Effector memory CD4-positive, alpha-beta T cell (primary cell): ENCODE measurements around the gene TNS3.

Experiments
- DNase-seq, 3 donors: peaks; one replicate each; pipeline ENCODE4 v3.0.0-alpha.2; 2020
- H3K27ac ChIP-seq: 2 replicates; pipeline ENCODE4 v1.7.0; 2013; ENCODE audit warnings: mild to moderate bottlenecking, low read length, moderate library complexity; ENCODE audit not compliant: insufficient read depth, poor library complexity, severe bottlenecking
- H3K27me3 ChIP-seq: replicated peaks from 2 replicates; pipeline ENCODE4 v1.7.0; 2013; ENCODE audit warnings: mild to moderate bottlenecking, low read length; ENCODE audit not compliant: insufficient read depth, control insufficient read depth, poor library complexity, severe bottlenecking
- H3K36me3 ChIP-seq: 2 replicates; pipeline ENCODE4 v1.7.0; 2013; ENCODE audit warnings: mild to moderate bottlenecking, low read length, moderate library complexity; ENCODE audit not compliant: control insufficient read depth, insufficient read depth
- H3K4me1 ChIP-seq: 2 replicates; pipeline ENCODE4 v1.7.0; 2013; ENCODE audit warnings: low read length, mild to moderate bottlenecking; ENCODE audit not compliant: control insufficient read depth, insufficient read depth, poor library complexity, severe bottlenecking
- H3K4me3 ChIP-seq: 2 replicates; pipeline ENCODE4 v1.7.0; 2013; ENCODE audit warnings: low read length, low read depth, mild to moderate bottlenecking; ENCODE audit not compliant: insufficient read depth, poor library complexity, severe bottlenecking
- H3K9me3 ChIP-seq: 2 replicates; pipeline ENCODE4 v1.7.0; 2013; ENCODE audit warnings: mild to moderate bottlenecking, low read length, moderate library complexity; ENCODE audit not compliant: control insufficient read depth

Gene TNS3

GRCh38 chr7:47508389-47509380 lies 73.2 kb downstream of the TNS3 start:
- H3K27me3 ChIP-seq = no peaks in the 10 kb centered on the region
- no peak overlapping the region for H3K27ac ChIP-seq
- H3K36me3 ChIP-seq = no peaks in the 10 kb centered on the region
- H3K4me1 ChIP-seq = no peaks in the 10 kb centered on the region
- DNase-seq = no peak
- no peak overlapping the region for H3K4me3 ChIP-seq
- H3K9me3 ChIP-seq = no peaks in the 10 kb centered on the region

- Histone ChIP-seq H3K27me3 (no peaks in the 10 kb centered on the region), H3K36me3 (no peaks in the 10 kb centered on the region), H3K27ac (no peak overlapping the region), H3K9me3 (no peaks in the 10 kb centered on the region), H3K4me1 (no peaks in the 10 kb centered on the region), H3K4me3 (no peak overlapping the region)
- DNase-seq = no peak
Observed at GRCh38 chr7:47507522-47507921, 74.4 kb downstream of the TNS3 start.

- no peaks in the 10 kb centered on the region for H3K36me3 ChIP-seq
Observed at GRCh38 chr7:47506382-47507339, 75.2 kb downstream of the TNS3 start.

GRCh38 chr7:47505312-47506007 lies 76.5 kb downstream of the TNS3 start:
- no peaks in the 10 kb centered on the region for H3K4me1 ChIP-seq
- H3K27ac ChIP-seq = no peak overlapping the region
- no peak for DNase-seq
- H3K4me3 ChIP-seq = no peak overlapping the region
- no peaks in the 10 kb centered on the region for H3K9me3 ChIP-seq
- H3K27me3 ChIP-seq = no peaks in the 10 kb centered on the region
- H3K36me3 ChIP-seq = no peaks in the 10 kb centered on the region

More at GRCh38 chr7:47506382-47507339, 75.2 kb downstream of the TNS3 start:
- no peak overlapping the region for H3K27ac ChIP-seq
- no peak overlapping the region for H3K4me3 ChIP-seq
- DNase-seq = no peak
- no peaks in the 10 kb centered on the region for H3K9me3 ChIP-seq
- no peaks in the 10 kb centered on the region for H3K27me3 ChIP-seq
- H3K4me1 ChIP-seq = no peaks in the 10 kb centered on the region

GRCh38 chr7:47504551-47505311 lies 77.2 kb downstream of the TNS3 start:
- DNase-seq = no peak
- Histone ChIP-seq H3K4me3 (no peak overlapping the region), H3K36me3 (no peaks in the 10 kb centered on the region), H3K27me3 (no peaks in the 10 kb centered on the region), H3K27ac (no peak overlapping the region), H3K9me3 (no peaks in the 10 kb centered on the region), H3K4me1 (no peaks in the 10 kb centered on the region)

GRCh38 chr7:47503281-47503680 lies 78.6 kb downstream of the TNS3 start:
- no peak overlapping the region for H3K4me3 ChIP-seq
- H3K36me3 ChIP-seq = no peaks in the 10 kb centered on the region
- DNase-seq = no peak
- H3K27me3 ChIP-seq = no peaks in the 10 kb centered on the region
- no peaks in the 10 kb centered on the region for H3K4me1 ChIP-seq
- H3K9me3 ChIP-seq = no peaks in the 10 kb centered on the region
- no peak overlapping the region for H3K27ac ChIP-seq

- no peak for DNase-seq
- Histone ChIP-seq H3K36me3 (no peaks in the 10 kb centered on the region), H3K4me1 (no peaks in the 10 kb centered on the region), H3K27ac (no peak overlapping the region), H3K4me3 (no peak overlapping the region), H3K9me3 (no peaks in the 10 kb centered on the region), H3K27me3 (no peaks in the 10 kb centered on the region)
Observed at GRCh38 chr7:47502240-47502877, 79.6 kb downstream of the TNS3 start.

GRCh38 chr7:47501406-47501805 lies 80.5 kb downstream of the TNS3 start:
- H3K9me3 ChIP-seq = no peaks in the 10 kb centered on the region
- no peaks in the 10 kb centered on the region for H3K36me3 ChIP-seq
- H3K4me3 ChIP-seq = no peak overlapping the region
- H3K4me1 ChIP-seq = no peaks in the 10 kb centered on the region
- H3K27ac ChIP-seq = no peak overlapping the region
- H3K27me3 ChIP-seq = no peaks in the 10 kb centered on the region
- DNase-seq = no peak

- Histone ChIP-seq H3K4me3 (no peak overlapping the region), H3K4me1 (no peaks in the 10 kb centered on the region), H3K36me3 (no peaks in the 10 kb centered on the region)
Observed at GRCh38 chr7:47500103-47500563, 81.8 kb downstream of the TNS3 start.

More at GRCh38 chr7:47500103-47500563, 81.8 kb downstream of the TNS3 start:
- no peak for DNase-seq
- Histone ChIP-seq H3K27ac (no peak overlapping the region), H3K9me3 (no peaks in the 10 kb centered on the region), H3K27me3 (no peaks in the 10 kb centered on the region)
